Stromal cell of bone marrow (primary cell): ENCODE data around the gene AGK.
"Not testable (repeated sequence)": the region's sequence is repeated elsewhere in the genome, so short reads cannot be mapped to it uniquely, and the experiment has no call there.

Source experiments
- DNase-seq: peaks from one replicate; pipeline ENCODE4 v3.0.0-alpha.2; 2012; ENCODE audit warnings: low read depth

Gene AGK

DNA sequence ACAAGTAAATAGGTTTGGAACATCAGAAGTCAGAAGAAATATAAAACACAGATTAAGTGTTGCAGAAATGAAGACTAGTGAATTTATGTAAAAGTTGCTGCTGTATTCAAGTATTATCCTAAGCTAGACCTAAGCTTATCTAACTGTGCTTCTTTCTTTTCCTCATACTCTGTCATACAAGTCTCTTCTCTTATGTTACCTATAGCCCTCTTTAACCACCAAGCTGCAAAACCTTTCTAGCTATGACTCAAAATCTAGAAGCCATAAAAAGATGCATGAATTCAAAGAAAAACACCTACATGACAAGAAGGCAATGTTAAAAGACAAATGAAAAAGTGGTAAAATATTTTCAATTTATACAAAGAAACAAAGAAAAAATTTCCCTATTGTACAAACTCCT is 127.8 kb downstream of the AGK start:
- no peak for DNase-seq

GRCh38 chr7:141685285-141686023 is 134.2 kb downstream of the AGK start:
- DNase-seq = no peak

DNA sequence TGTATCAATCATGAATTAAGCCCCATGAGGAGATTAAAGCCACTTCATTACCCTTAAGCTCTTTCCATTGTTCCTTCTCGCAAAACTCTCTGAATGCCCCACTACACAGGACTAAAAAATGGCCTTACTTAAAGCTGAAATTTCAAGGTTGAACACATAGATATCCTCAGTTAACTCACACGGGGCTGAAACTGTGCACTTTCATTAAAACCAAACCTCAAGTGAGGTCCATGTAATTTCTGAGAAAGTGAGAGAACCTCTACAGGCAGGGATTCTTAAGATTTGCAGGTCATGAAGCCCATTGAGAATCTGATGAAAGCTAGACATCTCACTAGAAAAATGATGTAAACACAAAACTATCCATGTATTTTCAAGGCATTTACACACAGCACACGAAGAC is 134.9 kb downstream of the AGK start:
- DNase-seq = no peak

DNA sequence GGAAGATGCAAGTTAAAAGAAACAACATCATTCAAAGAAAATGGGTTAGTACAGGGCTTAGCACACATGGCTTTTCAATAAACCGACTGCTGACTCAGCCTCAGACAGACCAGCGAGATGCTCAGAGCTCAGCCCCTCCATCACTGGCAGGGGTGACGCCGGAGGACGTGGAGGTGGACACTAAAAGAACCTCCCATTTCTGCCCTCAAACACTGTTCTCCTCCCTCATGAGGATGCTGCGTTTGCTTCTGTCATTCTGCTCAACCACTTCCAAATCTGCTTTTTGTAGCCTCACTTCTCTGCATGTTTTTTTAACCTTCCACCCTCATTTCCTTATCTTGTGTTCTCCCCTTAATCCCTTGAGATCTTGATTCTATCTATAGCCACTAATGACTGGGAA is 135.5 kb downstream of the AGK start:
- no peak for DNase-seq

DNA sequence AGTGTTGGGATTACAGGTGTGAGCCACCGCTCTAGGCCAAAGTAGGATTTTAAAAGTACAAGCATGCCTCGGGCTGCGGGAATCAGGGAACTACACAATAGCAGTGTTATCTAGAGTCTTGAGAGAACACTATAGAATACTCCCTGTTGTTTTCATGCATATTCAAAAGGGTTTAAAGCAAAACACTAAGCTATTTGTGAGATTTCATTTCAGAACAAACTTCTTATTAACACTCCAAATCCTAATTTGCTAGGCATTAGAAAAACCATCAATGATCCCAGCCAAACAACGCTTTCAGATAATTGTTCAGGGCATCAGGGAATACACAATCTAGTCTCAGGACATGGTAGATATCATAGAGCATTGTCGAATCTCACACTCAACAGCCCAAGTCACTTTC is 136.8 kb downstream of the AGK start:
- no peak for DNase-seq

DNA sequence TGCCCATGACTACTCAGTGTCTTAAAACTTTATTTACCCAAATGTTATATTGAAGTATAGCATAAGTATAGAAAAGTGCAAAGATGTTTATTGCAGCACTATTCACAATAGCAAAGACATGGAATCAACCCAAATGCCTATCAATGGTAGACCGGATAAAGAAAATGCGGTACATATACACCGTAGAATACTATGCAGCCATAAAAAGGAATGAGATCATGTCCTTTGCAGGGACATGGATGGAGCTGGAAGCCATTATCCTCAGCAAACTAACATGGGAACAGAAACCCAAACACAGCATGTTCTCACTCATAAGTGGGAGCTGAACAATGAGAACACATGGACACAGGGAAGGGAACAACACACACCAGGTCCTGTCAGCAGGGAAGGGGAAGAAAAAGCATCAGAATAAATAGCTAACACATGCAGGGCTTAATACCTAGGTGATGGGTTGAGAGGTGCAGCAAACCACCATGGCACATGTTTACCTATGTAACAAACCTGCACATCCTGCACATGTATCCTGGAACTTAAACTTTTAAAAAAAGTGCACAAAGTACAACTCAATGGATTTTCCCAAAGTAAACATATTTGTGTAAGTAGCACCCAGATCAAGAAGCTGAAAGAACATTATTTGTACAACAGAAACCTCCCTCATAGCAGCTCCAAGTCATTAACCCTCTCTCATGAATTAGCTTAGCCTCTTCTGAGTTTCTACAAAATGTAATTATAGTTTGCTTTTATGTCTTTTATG is 138.0 kb downstream of the AGK start:
- DNase-seq = not testable (repeated sequence)

- no peak for DNase-seq
Measured at GRCh38 chr7:141691540-141691939, 140.3 kb downstream of the AGK start.

- DNase-seq = no peak
Measured at GRCh38 chr7:141691961-141692360, 140.8 kb downstream of the AGK start.

DNA sequence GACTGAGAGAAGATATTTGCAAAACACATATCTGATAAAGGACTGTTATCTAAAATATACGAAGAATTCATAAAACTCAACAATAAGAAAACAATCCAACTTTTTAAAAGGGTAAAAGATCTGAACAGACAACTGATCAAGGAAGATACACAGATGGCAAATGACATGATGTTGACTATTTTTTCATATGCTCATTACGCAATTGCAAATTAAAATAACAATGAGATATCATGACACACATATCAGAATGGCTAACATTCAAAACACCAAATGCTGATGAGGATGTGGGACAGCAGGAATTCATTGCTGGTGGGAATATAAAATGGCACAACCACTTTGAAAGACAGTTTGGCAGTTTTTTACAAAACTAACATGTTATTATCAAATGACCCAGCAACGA is 141.9 kb downstream of the AGK start:
- DNase-seq = no peak

- no peak for DNase-seq
Measured at GRCh38 chr7:141695803-141696289, 144.6 kb downstream of the AGK start.

DNA sequence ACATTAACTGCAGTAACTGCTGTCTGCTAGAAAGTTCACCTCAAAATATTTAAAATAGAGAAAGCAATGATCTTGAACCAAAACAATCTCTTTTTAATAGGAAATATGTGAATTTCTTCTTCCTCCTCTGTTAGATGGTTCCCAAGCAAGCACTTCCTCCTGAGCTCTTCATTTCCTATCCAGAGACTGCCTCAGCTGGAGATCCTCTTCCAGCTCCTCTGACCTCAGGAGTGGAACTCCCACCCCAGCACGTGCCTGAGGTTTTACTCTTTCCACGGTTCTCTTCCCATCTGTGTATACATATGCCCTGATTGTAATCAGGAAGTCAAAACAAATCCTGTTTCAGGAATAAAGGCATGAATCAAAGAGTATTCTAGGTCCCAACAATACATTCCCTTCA is 145.1 kb downstream of the AGK start:
- DNase-seq = no peak

- no peak for DNase-seq
Measured at GRCh38 chr7:141697211-141697871, 146.1 kb downstream of the AGK start.

- DNase-seq = no peak
Measured at GRCh38 chr7:141698247-141699015, 147.2 kb downstream of the AGK start.

GRCh38 chr7:141699860-141700259 is 148.7 kb downstream of the AGK start:
- DNase-seq = no peak

GRCh38 chr7:141700296-141700847 is 149.2 kb downstream of the AGK start:
- no peak for DNase-seq

DNA sequence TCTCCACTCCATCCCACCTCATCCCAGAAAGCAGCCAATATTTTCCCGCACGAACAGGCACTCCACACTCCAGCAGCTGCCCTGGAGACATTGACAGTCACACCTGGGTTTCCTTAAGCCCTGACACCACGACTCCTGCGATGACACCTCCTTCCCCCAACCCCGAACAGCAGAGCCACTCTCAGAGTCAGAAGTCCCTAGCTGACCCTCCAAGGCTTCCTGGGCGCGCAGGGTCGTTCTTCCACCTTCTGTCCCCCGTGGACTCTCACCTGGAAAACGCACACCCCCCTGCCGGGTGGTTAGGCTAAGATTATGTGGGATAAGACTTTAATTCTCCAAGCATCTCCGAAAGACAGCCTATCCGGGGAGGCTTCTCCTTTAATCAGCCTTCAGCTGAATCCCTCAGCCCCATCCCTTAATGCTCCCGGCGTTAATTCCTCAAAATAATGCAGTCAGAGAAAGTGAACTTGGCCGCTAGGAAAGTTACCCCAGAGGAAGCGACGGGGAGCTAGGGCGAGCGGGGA is 149.7 kb downstream of the AGK start:
- no peak for DNase-seq

DNA sequence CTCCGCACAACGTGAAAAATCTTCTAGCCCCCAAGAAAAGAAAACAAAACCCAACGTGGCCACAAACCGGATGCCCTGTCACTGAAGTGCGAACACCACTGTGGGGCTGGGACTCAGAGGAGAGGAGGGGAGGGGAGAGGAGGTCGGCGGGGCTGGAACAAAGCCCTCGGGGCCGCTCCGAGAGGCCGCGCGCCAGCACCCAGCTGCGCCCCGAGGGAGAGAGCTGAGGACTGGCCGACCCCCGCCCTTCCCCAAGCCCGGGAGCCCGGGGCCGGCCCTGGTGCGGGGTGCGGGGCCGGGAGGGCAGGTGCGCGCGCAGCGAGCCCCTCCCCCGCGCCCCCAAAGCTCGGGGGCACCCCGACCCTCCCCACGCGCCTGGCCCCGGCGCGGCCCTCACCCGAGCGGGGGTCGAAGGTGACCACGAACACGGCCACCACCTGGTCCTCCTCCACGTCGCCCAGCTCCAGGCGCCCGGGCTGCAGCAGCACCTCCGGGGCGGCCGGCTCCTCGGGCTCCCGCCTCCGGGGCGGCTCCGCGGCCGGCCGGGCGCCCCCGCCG is 150.4 kb downstream of the AGK start:
- no peak for DNase-seq

DNA sequence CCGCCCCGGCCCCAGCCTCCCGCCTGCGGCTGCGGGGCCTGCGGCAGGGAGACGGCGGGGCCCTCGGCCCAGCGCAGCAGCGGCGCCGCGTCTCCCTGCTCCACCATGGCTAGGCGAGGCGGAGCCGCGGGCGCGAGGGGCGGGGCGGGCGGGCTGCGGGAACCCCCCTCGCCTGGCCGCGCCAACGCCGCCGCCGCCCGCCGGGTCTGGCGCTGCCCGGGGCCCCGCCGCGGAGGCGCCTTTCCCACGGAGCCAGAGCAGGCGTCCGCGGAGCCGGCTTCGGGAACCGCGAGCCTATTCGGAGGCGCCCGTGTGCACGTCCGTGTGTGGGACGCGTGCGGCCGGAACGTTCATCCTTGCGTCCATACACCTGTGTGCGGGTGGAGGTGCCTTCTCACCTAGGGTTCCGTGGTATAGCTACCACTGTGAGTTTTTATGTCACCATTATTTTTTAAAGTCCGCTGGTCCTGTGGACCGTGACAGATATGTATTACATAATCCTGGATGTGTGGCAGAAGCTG is 150.9 kb downstream of the AGK start, which contains the start of gene DENND11:
Gene DENND11 (minus strand): TSS at position 120 of the 521 bp plus-strand sequence. CDS start 13 bp downstream, at position 107.
- DNase-seq = no peak

DNA sequence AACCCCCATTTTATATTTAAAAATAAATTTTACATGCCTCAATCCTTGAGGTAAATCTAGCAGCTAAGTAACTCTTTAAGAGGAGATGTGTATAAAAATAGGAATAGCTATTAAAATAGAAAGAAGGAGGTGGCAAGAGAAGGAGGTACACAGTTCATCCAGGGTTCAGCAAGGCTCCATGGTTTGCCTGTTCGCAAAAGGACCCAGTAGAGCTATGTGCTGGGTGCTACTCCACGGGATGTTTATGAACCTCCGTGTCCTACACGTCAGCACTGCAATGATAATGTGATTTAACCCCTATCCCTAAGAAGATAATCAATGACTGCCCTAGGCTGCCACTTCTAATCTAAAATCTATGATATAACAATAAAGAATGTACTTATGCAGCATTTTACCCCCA is 151.7 kb downstream of the AGK start:
- DNase-seq = no peak

GRCh38 chr7:141704112-141704511 is 152.9 kb downstream of the AGK start:
- DNase-seq = no peak

GRCh38 chr7:141704741-141705140 is 153.5 kb downstream of the AGK start:
- DNase-seq = no peak
